ENCODE data around the gene C3orf70. TPM values are rescaled to one million over a fixed set of nuclear protein-coding genes. Genes with fewer than 3 reads are reported as not detected.

The C3orf70 gene
- total RNA-seq, 1 donor from 2014 or later: 3.2 TPM

GRCh38 chr3:185131602-185132256 lies 21.1 kb downstream of the C3orf70 start:
- DNase-seq (ENCODE audit: low spot score in 2 of 2, unreplicated experiment in 2 of 2): no peak
- H3K27ac Mint-ChIP-seq: no peak overlapping the region
- no peak for TF ChIP-seq CTCF (IDR thresholded peaks at IDR 0.05; ENCODE audit: unreplicated experiment)
- no peaks in the 10 kb centered on the region for H3K36me3 Mint-ChIP-seq
- H3K9me3 Mint-ChIP-seq: no peaks in the 10 kb centered on the region
- no peak overlapping the region for H3K4me3 Mint-ChIP-seq
- no peaks in the 10 kb centered on the region for H3K27me3 Mint-ChIP-seq (ENCODE audit: low read depth)
- no peaks in the 10 kb centered on the region for H3K4me1 Mint-ChIP-seq

GRCh38 chr3:185129083-185129482 lies 23.8 kb downstream of the C3orf70 start:
- Mint-ChIP-seq H3K9me3 (no peaks in the 10 kb centered on the region), H3K4me1 (no peaks in the 10 kb centered on the region)

GRCh38 chr3:185126201-185126600 lies 26.7 kb downstream of the C3orf70 start:
- no peaks in the 10 kb centered on the region for H3K4me1 Mint-ChIP-seq
- H3K36me3 Mint-ChIP-seq: no peaks in the 10 kb centered on the region
- H3K4me3 Mint-ChIP-seq: no peak overlapping the region
- no peak overlapping the region for H3K27ac Mint-ChIP-seq
- no peak for TF ChIP-seq CTCF (IDR thresholded peaks at IDR 0.05; ENCODE audit: unreplicated experiment)
- DNase-seq (ENCODE audit: low spot score in 2 of 2, unreplicated experiment in 2 of 2): no peak
- no peaks in the 10 kb centered on the region for H3K27me3 Mint-ChIP-seq (ENCODE audit: low read depth)
- peaks cover 4% of the 10 kb centered on the region for H3K9me3 Mint-ChIP-seq

More at GRCh38 chr3:185129083-185129482, 23.8 kb downstream of the C3orf70 start:
- H3K27ac Mint-ChIP-seq: no peak overlapping the region
- DNase-seq (ENCODE audit: low spot score in 2 of 2, unreplicated experiment in 2 of 2): no peak
- no peak overlapping the region for H3K4me3 Mint-ChIP-seq
- H3K27me3 Mint-ChIP-seq (ENCODE audit: low read depth): no peaks in the 10 kb centered on the region
- no peaks in the 10 kb centered on the region for H3K36me3 Mint-ChIP-seq
- no peak for TF ChIP-seq CTCF (IDR thresholded peaks at IDR 0.05; ENCODE audit: unreplicated experiment)

- no peaks in the 10 kb centered on the region for H3K36me3 Mint-ChIP-seq
- no peak overlapping the region for H3K4me3 Mint-ChIP-seq
- no peak overlapping the region for H3K27ac Mint-ChIP-seq
Observed at GRCh38 chr3:185120126-185120525, 32.7 kb downstream of the C3orf70 start.

GRCh38 chr3:185115371-185115770 lies 37.5 kb downstream of the C3orf70 start:
- no peak overlapping the region for H3K27ac Mint-ChIP-seq
- H3K4me3 Mint-ChIP-seq: no peak overlapping the region
- DNase-seq (ENCODE audit: low spot score in 2 of 2, unreplicated experiment in 2 of 2): no peak
- peaks cover 14% of the 10 kb centered on the region for H3K27me3 Mint-ChIP-seq (ENCODE audit: low read depth)
- H3K36me3 Mint-ChIP-seq: no peaks in the 10 kb centered on the region
- H3K9me3 Mint-ChIP-seq: peaks cover 15% of the 10 kb centered on the region
- H3K4me1 Mint-ChIP-seq: peaks cover 12% of the 10 kb centered on the region
- TF ChIP-seq CTCF (IDR thresholded peaks at IDR 0.05; ENCODE audit: unreplicated experiment): no peak

More at GRCh38 chr3:185120126-185120525, 32.7 kb downstream of the C3orf70 start:
- no peak for TF ChIP-seq CTCF (IDR thresholded peaks at IDR 0.05; ENCODE audit: unreplicated experiment)
- Mint-ChIP-seq H3K9me3 (peaks cover 16% of the 10 kb centered on the region), H3K4me1 (peaks cover 3% of the 10 kb centered on the region), H3K27me3 (ENCODE audit: low read depth) (peaks cover 14% of the 10 kb centered on the region)
- DNase-seq (ENCODE audit: low spot score in 2 of 2, unreplicated experiment in 2 of 2): no peak
